ENCODE measurements around the gene ACTR5.

Gene ACTR5

DNA sequence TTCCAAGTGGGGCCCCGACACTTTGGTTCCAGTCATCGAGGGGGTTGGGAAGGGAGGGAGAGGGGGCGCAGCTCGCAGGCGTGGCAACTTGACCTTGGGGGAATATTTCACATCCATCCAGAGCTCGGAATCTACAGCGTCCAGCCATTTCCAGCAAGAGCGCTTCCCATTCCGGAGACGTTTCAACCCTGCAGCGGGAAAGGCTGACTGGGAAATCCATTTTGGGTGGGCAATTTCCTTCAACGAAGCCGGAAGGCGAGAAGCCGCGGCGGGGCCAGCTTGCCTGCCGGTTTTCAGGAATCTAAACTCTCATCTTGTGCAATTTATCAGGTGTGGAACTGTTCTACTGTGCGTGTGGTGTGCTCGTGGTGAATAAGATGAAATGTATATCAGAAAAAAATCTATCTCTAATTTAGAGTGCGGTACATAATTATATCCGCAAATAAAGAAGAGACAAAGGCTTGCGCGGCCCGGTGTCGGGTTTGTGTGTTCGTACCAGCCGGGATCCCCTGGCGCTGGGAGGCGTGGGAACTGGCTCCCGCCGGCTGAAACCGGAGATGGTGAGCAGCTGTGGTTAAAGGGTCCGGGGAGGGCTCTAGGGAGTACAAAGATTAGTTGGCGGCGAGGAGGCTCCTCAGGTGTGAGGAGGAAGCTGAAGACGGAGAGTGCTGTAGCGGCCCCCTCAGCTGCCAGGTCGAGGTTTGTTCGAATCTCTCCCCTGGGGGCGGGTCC is 19.2 kb upstream of the ACTR5 start:
- DNase-seq (ENCODE audit: low spot score), result no peak

DNA sequence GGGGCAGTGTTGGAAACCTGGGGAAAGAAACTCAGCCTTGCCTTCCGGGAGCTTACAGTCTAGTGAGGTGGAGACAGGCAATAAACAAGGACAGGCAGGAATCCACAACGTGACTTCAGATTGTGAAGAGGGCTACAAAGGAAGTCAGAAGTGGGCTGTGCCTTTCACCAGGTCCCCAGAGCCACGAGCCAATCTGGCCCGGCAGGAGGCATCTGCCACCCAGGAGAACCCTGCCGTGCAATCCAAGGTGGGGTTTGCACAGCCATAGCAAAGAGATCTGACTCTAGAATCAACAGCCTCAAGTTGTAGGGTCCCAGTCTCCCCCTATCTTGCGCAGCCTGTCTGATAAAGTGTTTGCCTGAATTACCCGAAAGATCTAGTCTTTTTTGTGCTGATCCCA is 18.5 kb upstream of the ACTR5 start:
- no peak for DNase-seq (ENCODE audit: low spot score)

DNA sequence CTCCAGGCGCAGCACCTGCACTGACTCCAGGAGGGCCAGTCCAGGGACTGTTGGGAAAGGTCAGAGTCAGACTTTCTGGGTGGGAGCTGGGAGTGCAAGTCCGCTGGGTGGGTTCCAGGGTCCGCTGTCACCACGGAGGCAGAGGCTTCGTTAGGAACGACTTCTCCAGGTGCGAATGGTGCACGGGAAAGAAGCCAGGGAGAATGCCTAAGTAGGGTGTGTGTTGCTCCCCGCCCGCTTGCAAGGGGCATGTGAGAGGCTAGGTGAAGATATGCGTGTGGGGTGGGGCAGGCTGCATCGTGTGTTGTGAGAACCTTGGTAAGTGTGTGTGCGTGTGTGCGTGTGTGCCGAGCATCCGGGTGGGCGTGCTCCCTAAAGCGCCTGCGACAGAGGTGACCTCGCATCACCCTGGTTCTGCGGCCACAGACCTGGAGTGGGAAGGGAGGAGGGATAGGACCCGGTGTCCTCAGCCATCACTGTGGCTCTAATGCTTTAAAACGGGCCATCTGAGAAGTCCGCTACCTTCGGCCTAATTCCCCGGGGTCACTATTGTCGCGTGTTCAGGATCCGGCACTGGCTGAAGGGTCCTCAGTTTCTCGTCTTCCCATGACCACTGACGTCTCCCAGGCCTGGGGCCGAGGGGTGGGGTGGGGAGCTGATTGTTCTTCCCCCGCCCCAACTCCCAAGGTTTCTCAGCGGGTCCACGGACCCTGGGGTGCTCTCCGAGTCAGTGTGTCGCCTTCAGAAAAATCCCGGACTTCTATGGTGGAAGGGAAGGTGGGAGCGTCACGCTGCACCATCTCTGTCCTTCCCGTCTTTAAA is 17.9 kb upstream of the ACTR5 start:
- DNase-seq (ENCODE audit: low spot score), result no peak

DNA sequence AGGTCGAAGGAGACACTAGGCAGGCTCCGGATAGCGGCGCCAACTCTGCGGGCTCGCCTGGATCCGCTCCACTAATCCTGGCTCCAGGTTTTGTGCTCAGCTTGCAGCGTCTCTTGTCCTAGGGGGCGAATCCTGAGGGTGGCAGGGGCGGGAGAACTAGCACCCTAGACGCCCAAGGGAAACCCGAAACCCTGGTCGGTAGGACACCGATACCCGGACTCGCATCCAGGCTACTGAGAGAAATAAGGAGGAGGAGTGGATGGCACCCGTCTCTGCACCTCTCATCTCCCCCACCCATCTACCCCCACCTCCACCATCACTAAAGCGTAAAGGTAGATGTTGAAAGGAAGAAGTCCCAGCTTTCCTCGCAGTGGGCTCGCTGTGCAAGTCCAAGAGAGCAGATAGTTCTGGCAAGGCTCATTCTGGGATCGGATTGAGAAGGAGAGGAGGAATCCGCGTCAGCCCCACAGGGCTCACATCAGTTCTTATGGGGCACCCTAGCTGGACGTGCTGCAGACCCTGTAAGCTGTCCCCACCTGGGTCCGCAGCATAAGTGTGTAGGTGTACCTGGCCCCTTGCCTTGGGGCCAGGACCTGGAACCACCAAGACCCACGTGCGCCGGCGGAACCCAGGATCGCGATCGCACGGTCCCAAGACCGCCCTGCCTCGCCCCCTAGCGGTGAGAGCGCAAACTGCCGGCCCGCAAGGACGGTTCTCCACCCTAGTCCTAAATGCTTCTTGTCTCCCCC is 17.1 kb upstream of the ACTR5 start:
- DNase-seq (ENCODE audit: low spot score), result peak; percentile 75

DNA sequence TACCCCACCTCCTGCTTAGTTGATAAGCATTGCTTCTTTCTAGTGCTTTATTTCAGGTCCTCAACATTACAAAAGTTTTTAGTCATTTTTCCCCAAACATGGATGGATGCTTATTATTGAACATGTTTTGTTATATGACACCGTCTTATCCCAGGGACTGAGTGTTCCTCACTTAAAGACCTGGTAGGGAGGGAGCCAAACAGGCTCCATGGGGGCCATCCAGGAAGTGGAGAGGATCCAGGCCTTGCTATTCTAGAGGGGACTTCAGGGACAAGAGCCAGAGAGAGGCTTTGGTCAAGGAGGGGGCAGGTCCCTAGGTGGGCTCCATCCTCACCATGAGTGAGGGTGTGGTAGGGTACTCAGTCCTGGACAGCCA is 16.5 kb upstream of the ACTR5 start:
- no peak for DNase-seq (ENCODE audit: low spot score)

DNA sequence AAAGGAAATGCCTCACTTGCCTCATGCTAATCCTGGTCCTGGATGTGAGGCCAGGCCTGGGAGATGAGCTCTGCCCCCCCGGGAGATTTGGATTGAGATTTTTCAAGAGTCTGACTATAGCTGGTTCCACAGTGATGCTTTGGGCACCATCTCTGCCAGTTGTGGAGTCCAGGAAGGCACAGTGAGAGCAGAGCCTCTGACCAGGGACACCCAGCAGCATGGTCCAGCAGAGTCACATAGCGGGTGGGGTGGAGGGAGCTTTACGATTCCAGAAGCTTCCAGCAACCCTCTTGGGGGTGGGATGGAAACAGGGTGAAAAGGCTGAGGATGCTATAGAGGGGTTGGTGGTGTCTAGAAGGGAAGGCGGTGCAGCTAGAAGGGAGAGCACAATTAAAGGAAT is 15.3 kb upstream of the ACTR5 start:
- DNase-seq (ENCODE audit: low spot score), result no peak

DNA sequence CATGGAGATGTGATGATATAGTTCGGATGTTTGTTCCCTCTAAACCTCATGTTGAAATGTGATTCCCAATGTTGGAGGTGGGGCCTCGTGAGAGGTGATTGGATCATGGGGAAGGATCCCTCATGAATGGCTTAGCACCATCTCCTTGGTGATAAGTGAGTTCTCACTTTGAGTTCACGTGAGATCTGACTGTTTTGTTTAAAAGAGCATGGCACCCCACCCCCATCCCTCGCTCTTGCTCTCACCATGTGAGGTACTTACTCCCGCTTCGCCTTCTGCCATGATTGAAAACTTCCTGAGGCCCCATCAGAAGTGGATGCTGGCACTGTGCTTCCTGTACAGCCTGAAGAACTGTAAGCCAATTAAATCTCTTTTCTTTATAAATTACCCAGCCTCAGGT is 13.1 kb upstream of the ACTR5 start:
- DNase-seq (ENCODE audit: low spot score), result no peak

DNA sequence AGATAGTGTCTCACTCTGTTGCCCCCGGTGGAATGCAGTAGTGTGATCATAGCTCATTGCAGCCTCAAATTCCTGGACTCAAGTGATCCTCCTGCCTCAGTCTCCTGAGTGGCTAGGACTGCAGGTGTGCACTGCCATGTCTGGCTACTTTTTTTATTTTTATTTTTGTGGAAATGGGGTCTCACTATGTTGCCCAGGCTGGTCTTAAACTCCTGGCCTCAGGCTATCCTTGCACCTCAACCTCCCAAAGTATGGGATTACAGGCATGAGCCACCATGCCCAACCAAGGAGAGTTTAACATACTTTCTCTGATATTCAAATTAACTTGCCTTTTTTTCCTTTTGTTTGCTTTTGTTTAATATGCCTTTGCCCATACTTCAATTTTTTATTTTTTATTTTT is 10.4 kb upstream of the ACTR5 start:
- DNase-seq (ENCODE audit: low spot score), result no peak

DNA sequence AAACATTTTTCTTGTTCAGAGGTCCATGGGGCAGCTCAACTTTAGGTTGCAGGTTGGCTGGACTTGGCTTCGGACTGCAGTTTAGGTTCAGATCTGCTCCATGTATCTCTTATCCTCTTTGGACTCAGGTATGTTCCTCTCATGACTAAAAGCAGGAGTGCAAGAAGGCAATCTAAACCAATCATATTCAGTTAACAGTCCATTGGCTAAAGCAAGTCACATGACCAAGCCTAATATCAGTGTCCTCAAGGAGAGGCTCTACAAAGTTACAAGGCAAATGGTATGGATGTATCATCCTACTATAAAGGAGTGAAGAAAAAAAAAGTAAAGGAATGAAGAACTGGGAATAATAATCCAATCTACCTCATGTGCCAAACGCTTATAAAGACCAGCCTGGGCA is 2.5 kb upstream of the ACTR5 start:
- no peak for DNase-seq (ENCODE audit: low spot score)

DNA sequence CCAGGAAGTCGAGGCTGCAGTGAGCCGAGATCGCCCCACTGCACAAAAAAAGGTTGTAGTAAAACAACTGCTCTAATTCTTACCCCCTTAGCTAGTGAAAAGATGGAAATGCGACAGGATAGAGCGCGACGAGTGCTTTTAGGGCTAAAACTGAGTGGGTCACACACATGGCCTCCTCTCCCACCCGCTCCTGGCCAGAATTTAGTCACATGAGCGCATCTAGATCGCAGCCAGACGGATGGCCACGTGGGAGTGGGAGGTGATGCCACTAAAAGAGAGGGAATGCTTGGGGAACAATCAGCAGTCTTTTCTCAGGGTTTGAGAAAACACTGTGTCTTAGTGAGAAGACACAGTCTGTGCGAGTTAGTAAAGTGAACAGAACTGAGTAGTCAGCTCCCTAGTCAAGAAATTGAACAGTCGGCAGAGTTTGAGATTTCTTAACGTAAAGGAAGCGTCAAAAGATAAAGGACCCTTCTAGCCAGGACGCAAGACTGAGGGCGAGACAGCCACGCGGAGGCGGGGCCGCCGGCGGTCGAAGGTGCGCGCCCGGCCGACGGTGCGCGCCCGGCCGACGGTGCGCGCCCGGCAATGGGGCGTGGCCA is 664 bp upstream of the ACTR5 start:
- DNase-seq (ENCODE audit: low spot score), result no peak

DNA sequence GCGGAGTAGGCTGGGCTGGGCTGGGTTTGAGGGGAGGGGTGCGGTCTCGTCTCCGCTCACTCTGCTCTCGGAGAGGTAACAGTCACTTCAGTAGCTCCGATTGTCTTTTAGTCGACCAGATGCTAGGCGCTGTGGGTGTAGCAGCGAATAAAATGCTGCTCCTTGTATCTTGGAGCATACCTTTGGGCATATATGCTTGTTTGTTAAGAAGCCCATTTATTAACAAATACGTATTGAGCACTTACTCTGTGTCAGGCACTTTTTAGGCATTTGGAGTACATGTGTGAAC is 545 bp downstream of the ACTR5 start:
- DNase-seq (ENCODE audit: low spot score), result no peak

DNA sequence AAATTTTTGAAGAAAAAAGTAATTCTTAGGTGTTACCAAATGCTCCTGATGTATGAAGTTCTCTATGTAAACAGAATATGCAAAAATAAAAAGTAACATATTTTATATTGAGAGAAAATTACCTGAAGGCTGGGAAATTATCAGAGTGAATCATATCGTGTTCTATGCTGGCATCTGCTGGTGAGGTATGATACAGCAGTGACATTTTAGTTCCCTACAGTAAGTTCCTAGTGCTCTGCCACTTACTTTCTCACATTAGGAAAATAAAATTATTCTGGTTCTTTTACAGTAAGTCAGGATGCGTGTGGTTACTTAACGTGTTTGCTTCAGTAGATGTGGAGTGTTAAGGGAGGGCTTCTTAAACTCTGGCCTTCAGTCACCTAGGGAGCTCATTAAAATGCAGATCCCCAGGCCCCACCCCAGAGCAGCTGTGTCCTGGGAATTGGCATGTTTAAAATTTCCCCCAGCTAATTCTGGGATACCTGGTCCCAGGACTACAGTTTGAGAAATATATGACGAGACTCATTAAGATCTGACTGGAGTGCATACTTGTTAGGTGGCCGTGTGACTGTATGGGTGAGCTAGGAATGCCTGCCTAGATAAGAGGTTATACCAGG is 3.2 kb downstream of the ACTR5 start:
- DNase-seq (ENCODE audit: low spot score), result peak; percentile 47

DNA sequence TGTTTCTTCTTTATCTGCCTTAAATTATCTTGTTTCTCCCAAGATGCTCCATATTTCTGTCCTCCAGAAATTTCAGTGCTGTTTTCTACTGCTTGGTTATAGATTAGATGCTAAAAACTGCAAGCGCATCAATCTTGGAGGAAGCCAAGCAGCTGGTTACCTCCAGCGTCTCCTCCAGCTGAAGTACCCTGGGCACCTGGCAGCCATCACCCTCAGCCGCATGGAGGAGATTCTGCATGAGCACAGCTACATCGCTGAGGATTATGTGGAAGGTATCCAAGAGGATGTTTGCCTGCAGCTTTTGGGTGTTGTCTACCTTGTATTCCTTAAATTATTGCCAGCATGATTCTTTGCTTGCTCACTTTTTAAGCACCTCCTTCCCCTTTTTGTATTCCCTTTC is 3.8 kb downstream of the ACTR5 start:
- DNase-seq (ENCODE audit: low spot score), result no peak

DNA sequence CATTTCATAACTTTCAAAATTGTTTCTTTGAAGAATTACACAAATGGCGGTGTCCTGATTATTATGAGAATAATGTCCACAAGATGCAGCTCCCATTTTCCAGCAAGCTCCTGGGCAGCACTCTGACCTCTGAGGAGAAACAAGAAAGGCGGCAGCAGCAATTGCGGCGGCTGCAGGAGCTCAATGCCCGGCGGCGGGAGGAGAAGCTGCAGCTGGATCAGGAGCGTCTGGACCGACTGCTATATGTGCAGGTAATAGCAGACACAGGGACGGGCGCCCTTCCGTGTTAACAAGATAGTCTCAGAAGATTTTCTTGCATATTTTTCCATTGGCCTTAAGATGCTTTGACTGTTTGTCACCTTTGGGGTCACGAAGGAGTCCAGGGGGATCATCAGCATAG is 6.7 kb downstream of the ACTR5 start:
- no peak for DNase-seq (ENCODE audit: low spot score)

DNA sequence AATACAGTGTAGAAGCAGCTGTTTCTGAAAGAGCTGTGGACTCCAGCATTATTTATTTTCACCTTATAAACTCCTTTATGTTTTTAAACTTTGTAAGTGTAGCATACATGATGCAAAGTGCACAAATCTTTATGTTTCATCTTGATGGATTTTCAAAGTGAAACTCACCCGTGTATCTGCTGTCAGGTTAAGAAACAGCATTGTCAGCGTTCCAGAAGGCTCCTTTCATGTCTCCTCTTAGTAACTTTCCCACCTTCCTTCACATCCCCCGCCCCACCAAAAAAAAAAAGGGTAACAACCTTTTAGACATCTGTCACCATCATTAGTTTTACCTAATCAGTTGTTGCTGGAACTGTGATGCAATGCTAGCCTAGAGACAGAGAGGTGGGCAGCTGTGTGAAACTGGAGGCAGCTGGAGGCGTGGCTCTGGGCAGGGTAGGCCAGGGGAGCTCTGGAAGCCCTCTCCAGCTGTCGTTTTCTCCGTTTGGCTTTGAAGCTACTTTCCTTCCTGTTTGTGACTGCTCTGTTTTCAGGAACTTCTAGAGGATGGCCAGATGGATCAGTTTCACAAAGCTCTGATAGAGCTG is 7.2 kb downstream of the ACTR5 start:
- DNase-seq (ENCODE audit: low spot score), result no peak

DNA sequence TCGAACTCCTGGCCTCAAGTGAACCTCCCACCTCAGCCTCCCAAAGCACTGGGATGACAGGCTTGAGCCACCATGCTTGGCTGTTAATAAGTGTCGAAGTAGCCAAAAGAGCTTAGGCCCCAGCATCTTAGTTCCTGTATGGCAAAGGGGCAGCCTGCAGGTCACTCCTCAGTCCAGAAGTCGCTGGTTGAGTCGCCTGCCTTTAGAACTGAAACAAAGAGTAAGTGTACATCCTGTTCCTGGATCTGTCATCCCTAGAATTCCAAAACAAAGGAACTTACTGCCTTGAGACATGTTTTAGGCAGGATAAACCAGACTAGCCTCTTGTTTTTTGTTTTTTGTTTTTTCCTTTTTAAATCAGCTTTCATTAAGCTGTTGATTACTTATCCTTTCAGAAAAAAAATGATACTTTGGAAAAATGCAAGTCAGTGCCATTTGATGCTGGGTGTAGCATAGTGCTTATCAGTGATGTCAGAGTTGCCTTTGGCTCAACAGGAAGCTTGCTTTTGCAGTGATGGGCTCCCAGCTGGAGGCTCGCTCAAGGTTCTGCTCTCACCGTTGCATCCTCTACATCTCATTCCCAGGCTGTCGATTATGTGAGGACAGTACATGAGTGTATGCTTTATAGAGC is 9.0 kb downstream of the ACTR5 start:
- DNase-seq (ENCODE audit: low spot score), result no peak

DNA sequence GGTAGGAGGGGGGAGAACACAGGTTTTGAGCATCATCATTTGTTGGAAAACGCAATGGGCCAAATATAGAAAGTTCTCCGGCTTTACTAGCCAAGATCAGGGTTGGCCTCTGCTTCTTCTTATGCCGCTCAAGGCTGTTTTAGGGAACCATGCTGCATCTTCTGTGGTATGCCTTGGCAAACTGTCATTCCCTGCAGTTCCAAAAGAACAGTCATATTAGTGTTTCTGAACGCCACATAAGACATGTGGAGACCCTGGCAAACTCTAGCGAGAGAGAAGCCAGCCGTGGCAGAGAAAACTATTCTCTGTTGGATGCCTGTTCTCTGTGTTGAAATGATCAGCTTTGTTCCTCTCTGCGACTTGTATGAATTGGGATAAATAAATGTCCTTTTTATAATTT is 10.8 kb downstream of the ACTR5 start:
- DNase-seq (ENCODE audit: low spot score), result no peak

DNA sequence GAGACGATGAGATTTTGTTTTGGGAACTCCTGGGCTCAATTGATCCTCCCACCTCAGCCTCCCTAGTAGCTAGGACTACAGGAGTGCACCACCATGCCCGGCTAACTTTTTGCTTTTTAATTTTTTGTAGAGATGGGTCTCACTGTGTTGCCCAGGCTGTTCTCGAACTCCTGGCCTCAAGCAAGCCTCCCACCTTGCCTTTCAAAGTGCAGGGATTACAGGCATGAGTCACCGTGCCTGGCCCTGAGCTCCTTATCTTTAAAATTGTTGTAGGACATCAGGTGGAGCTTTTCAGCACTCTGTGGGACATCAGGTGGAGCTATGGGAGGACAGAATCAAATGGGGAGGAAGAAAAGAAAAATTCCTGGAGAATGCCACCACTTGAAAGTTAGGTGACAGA is 12.7 kb downstream of the ACTR5 start:
- DNase-seq (ENCODE audit: low spot score), result no peak

DNA sequence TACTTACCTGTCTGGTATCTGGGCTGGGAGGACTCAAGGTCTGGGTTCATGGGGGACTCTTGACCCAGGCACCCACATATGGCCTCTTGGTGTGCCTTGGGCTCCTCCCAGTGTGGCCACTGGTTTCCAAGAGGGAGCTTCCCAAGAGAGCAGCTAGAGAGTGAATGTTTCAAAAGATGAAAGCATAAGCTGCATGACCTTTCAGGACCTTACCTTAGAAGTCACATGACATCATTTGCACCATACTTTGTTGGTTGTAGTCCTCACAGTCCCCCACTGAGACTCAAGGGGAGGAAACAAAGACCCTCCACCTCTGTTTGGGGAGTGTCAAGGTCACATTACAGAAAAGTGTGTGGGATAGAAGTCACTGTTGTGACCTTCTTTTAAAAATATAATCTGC is 13.9 kb downstream of the ACTR5 start:
- no peak for DNase-seq (ENCODE audit: low spot score)

DNA sequence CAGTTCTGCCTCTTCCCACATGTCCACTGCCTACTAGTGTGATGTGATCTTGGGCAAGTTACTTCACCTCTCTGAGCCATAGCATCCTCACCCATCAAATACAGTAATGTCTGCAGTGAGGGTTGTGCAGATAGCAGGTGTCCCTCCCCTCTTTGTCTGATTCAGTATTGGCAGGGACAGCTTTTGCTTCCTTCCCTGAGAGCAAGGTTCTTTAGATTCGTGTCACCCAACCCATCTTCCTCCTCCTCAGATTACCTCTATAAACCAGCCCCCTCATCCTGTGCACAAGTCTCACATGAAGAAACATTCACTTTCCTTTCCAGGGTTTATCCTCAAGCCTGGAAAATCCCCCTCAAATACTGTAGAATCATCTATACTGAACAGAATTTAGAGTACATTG is 15.4 kb downstream of the ACTR5 start:
- DNase-seq (ENCODE audit: low spot score), result no peak

DNA sequence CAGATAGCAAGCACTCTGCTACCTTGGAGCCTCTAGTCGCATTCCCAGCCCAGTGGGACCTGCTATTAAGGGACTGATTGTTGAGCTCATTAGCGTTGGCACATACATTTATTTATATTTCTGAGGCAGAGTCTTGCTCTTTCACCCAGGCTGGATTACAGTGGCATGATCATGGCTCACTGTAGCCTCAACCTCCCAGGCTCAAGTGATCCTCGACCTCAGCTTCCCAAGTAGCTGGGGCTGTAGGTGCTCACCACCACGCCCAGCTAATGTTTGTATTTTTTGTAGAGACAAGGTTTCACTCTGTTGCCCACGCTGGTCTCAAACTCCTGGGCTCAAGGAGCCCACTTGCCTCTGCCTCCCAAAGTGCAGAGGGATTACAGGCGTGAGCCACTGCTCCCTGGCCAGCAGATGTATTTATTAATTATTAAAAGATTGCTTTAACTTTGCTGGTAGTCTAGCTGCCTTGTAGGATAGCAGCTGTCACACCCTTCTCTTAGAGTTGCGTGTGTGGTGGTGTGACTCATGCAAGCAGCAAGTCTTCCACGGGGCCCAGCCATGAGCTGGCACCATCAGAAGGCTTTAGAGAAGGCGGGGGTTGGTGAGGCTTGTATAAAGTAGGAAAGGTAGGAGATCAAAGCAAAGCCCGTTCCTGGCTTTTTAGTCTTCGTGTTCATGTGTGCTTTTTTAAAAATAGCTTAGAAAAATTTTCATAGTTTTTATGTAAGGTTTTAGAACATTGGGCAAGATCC is 16.5 kb downstream of the ACTR5 start:
- peak; percentile 91 for DNase-seq (ENCODE audit: low spot score)
